OCI-LY1 (cell line): Measurements from ENCODE around the gene SH2D6.

Source experiments
- H2AFZ ChIP-seq: fragments of 200-600 bp; sonication (generic), shearing (Covaris generic); 2 replicates; pipeline ENCODE4 v1.6.0; 2014; ENCODE audit warnings: antibody characterized with exemption, mild to moderate bottlenecking, low read length
- H3F3A ChIP-seq: fragments of 200-600 bp; sonication (generic), shearing (Covaris generic); 2 replicates; pipeline ENCODE4 v1.6.0; 2014; ENCODE audit warnings: mild to moderate bottlenecking, antibody characterized with exemption, low read length, moderate library complexity; ENCODE audit not compliant: insufficient read depth
- H3K27ac ChIP-seq: fragments of 200-600 bp; sonication (generic); 2 replicates; pipeline ENCODE4 v1.5.1; 2014; ENCODE audit warnings: low read length, mixed run types, mild to moderate bottlenecking, low read depth; ENCODE audit not compliant: poor library complexity, severe bottlenecking
- H3K27me3 ChIP-seq: fragments of 200-600 bp; sonication (generic); 2 replicates; pipeline ENCODE4 v1.6.0; 2014; ENCODE audit warnings: antibody characterized with exemption, mild to moderate bottlenecking, low read length, moderate library complexity; ENCODE audit not compliant: insufficient read depth
- H3K36me3 ChIP-seq: fragments of 200-600 bp; sonication (generic); 2 replicates; pipeline ENCODE4 v1.6.1; 2014; ENCODE audit warnings: mild to moderate bottlenecking, antibody characterized with exemption, low read length, moderate library complexity, mixed read lengths; ENCODE audit not compliant: insufficient read depth
- H3K4me1 ChIP-seq: fragments of 200-600 bp; sonication (generic); 2 replicates; pipeline ENCODE4 v1.5.1; 2014; ENCODE audit warnings: mild to moderate bottlenecking, low read length, moderate library complexity; ENCODE audit not compliant: insufficient read depth, severe bottlenecking
- H3K4me2 ChIP-seq: fragments of 200-600 bp; sonication (generic), shearing (Covaris generic); 2 replicates; pipeline ENCODE4 v1.6.1; 2014; ENCODE audit warnings: low read length
- H3K4me3 ChIP-seq: fragments of 200-600 bp; sonication (generic); 2 replicates; pipeline ENCODE4 v1.5.1; 2014; ENCODE audit warnings: low read length, low read depth, mild to moderate bottlenecking, mixed read lengths; ENCODE audit not compliant: poor library complexity, severe bottlenecking
- H3K79me2 ChIP-seq: fragments of 200-600 bp; shearing (Covaris generic); 2 replicates; pipeline ENCODE4 v1.6.1; 2016; ENCODE audit warnings: mixed run types, low read length, mixed read lengths; ENCODE audit not compliant: insufficient read depth
- H3K9ac ChIP-seq: fragments of 200-600 bp; sonication (generic), shearing (Covaris generic); 2 replicates; pipeline ENCODE4 v1.6.1; 2014; ENCODE audit warnings: mild to moderate bottlenecking, low read length, mixed read lengths
- H3K9me2 ChIP-seq: fragments of 200-600 bp; sonication (generic), shearing (Covaris generic); 2 replicates; pipeline ENCODE4 v1.6.1; 2014; ENCODE audit warnings: low read depth, mild to moderate bottlenecking, low read length, mixed read lengths
- H3K9me3 ChIP-seq: fragments of 200-600 bp; shearing (Covaris generic); 2 replicates; pipeline ENCODE4 v1.6.1; 2014; ENCODE audit warnings: low read length, mixed read lengths
- H4K20me1 ChIP-seq: fragments of 200-600 bp; sonication (generic), shearing (Covaris generic); 2 replicates; pipeline ENCODE4 v1.6.0; 2016; ENCODE audit warnings: mild to moderate bottlenecking, low read length; ENCODE audit not compliant: insufficient read depth
- CTCF ChIP-seq: fragments of 200-600 bp; sonication (generic), shearing (Covaris generic); IDR thresholded peaks from 2 replicates; pipeline ENCODE4 v1.5.1; 2017; ENCODE audit warnings: mild to moderate bottlenecking, antibody characterized with exemption, low read length, moderate library complexity, mixed read lengths
- EZH2 ChIP-seq: fragments of 200-600 bp; sonication (generic), shearing (Covaris generic); IDR thresholded peaks from 2 replicates; pipeline ENCODE4 v1.8.0; 2017; ENCODE audit warnings: borderline replicate concordance, mixed run types, mild to moderate bottlenecking, antibody characterized with exemption, low read length, moderate library complexity, mixed read lengths

SH2D6 gene

GRCh38 chr2:85458601-85459563 is 40.4 kb downstream of the SH2D6 start:
- H3F3A ChIP-seq: no peaks in the 10 kb centered on the region
- H3K36me3 ChIP-seq: no peaks in the 10 kb centered on the region
- H3K27ac ChIP-seq: no peak overlapping the region
- H3K4me3 ChIP-seq: no peak overlapping the region
- H3K4me2 ChIP-seq: no peak overlapping the region
- H3K9me2 ChIP-seq: no peaks in the 10 kb centered on the region
- H3K9ac ChIP-seq: no peak overlapping the region
- H3K79me2 ChIP-seq: no peaks in the 10 kb centered on the region
- H3K4me1 ChIP-seq: no peaks in the 10 kb centered on the region
- no peaks in the 10 kb centered on the region for H4K20me1 ChIP-seq
- no peaks in the 10 kb centered on the region for H3K9me3 ChIP-seq
- peaks cover 4% of the 10 kb centered on the region; the same call in 1 of the 2 replicates for H3K27me3 ChIP-seq
- no peak overlapping the region for H2AFZ ChIP-seq
- no peak for TF ChIP-seq CTCF
- TF ChIP-seq EZH2: no peak

- no peaks in the 10 kb centered on the region for H3K36me3 ChIP-seq
- no peak overlapping the region for H3K4me3 ChIP-seq
- H3K9me3 ChIP-seq: no peaks in the 10 kb centered on the region
- no peaks in the 10 kb centered on the region for H3K4me1 ChIP-seq
- H4K20me1 ChIP-seq: no peaks in the 10 kb centered on the region
- no peak overlapping the region for H3K9ac ChIP-seq
- no peaks in the 10 kb centered on the region for H3K79me2 ChIP-seq
- no peak overlapping the region for H3K27ac ChIP-seq
- TF ChIP-seq CTCF (no peak), EZH2 (no peak)
- H3K9me2 ChIP-seq: no peaks in the 10 kb centered on the region
- no peak overlapping the region for H3K4me2 ChIP-seq
- no peaks in the 10 kb centered on the region for H3F3A ChIP-seq
- no peak overlapping the region for H2AFZ ChIP-seq
- H3K27me3 ChIP-seq: peaks cover 4% of the 10 kb centered on the region; the same call in 1 of the 2 replicates
These were observed 41.3 kb downstream of the SH2D6 start for GRCh38 chr2:85459771-85460170.

GRCh38 chr2:85462322-85462721 is 43.8 kb downstream of the SH2D6 start:
- Histone ChIP-seq H3K4me2 (no peak overlapping the region), H4K20me1 (no peaks in the 10 kb centered on the region), H3F3A (no peaks in the 10 kb centered on the region), H3K27me3 (no peaks in the 10 kb centered on the region; the same call in 1 of the 2 replicates), H3K79me2 (no peaks in the 10 kb centered on the region), H3K4me1 (no peaks in the 10 kb centered on the region), H3K27ac (no peak overlapping the region), H3K9me3 (no peaks in the 10 kb centered on the region), H3K9me2 (no peaks in the 10 kb centered on the region), H2AFZ (no peak overlapping the region), H3K4me3 (no peak overlapping the region), H3K36me3 (no peaks in the 10 kb centered on the region), H3K9ac (no peak overlapping the region)
- TF ChIP-seq EZH2: no peak
- no peak for TF ChIP-seq CTCF
